Mesenchymal stem cell (in vitro differentiated cells and primary cell): ENCODE measurements around the gene TSKS.

Source experiments
- DNase-seq: peaks from one replicate; pipeline ENCODE4 v3.0.0-alpha.2; 2013
- H2AFZ ChIP-seq: one replicate; pipeline ENCODE4 v1.6.1; 2013; ENCODE audit warnings: low read depth, mild to moderate bottlenecking, control low read depth, inconsistent platforms, low read length, moderate library complexity
- H2AK5ac ChIP-seq: 2 replicates; pipeline ENCODE4 v1.6.1; 2013; ENCODE audit warnings: low read length, moderate library complexity, mild to moderate bottlenecking, inconsistent platforms; ENCODE audit not compliant: severe bottlenecking
- H2BK120ac ChIP-seq: one replicate; pipeline ENCODE4 v1.6.1; 2013; ENCODE audit warnings: low read depth, mild to moderate bottlenecking, inconsistent platforms, low read length, moderate library complexity
- H2BK12ac ChIP-seq, 2 experiments: one replicate each; pipeline ENCODE4 v1.6.1; 2013; ENCODE audit warnings: inconsistent platforms in 2 of 2, low read length in 2 of 2, mild to moderate bottlenecking in 2 of 2, moderate library complexity in 2 of 2, control low read depth in 1 of 2
- H2BK15ac ChIP-seq: one replicate; pipeline ENCODE4 v1.6.1; 2013; ENCODE audit warnings: mild to moderate bottlenecking, low read depth, inconsistent platforms; ENCODE audit not compliant: poor library complexity, severe bottlenecking
- H2BK5ac ChIP-seq: 2 replicates; pipeline ENCODE4 v1.6.1; 2013; ENCODE audit warnings: low read depth, mild to moderate bottlenecking, low read length, control low read depth, inconsistent platforms; ENCODE audit not compliant: poor library complexity, severe bottlenecking
- H3K14ac ChIP-seq, 2 experiments: one replicate each; pipeline ENCODE4 v1.6.1; 2013; ENCODE audit warnings: inconsistent platforms in 2 of 2, low read length in 2 of 2, control low read depth in 1 of 2, mild to moderate bottlenecking in 1 of 2, moderate library complexity in 1 of 2
- H3K18ac ChIP-seq, 2 experiments: one replicate each; pipeline ENCODE4 v1.6.1; 2013; ENCODE audit warnings: inconsistent platforms in 2 of 2, low read length in 2 of 2, control low read depth in 1 of 2, low read depth in 1 of 2, mild to moderate bottlenecking in 1 of 2
- H3K23ac ChIP-seq, 2 experiments: one replicate each; pipeline ENCODE4 v1.6.1; 2013; ENCODE audit warnings: inconsistent platforms in 2 of 2, low read length in 2 of 2, mild to moderate bottlenecking in 2 of 2, moderate library complexity in 2 of 2, control low read depth in 1 of 2
- H3K27ac ChIP-seq: 2 replicates; pipeline ENCODE4 v1.5.1; 2013; ENCODE audit warnings: mild to moderate bottlenecking, moderate library complexity, low read length, control low read depth, inconsistent platforms; ENCODE audit not compliant: poor library complexity, severe bottlenecking
- H3K27me3 ChIP-seq, 2 experiments: 2 replicates each; pipeline versions ENCODE4 v1.6.1 to v1.7.0; 2013; ENCODE audit warnings: low read length in 2 of 2, mild to moderate bottlenecking in 2 of 2, moderate library complexity in 2 of 2, control low read depth in 1 of 2, inconsistent platforms in 1 of 2; ENCODE audit not compliant: control insufficient read depth in 1 of 2, insufficient read depth in 1 of 2
- H3K36me3 ChIP-seq, 2 experiments: 2 replicates each; pipeline versions ENCODE4 v1.6.1 to v1.7.0; 2013; ENCODE audit warnings: low read length in 2 of 2, control low read depth in 1 of 2, inconsistent platforms in 1 of 2, low read depth in 1 of 2, mild to moderate bottlenecking in 1 of 2; ENCODE audit not compliant: insufficient read depth in 2 of 2, control insufficient read depth in 1 of 2
- H3K4ac ChIP-seq, 2 experiments: one replicate each; pipeline ENCODE4 v1.6.1; 2013; ENCODE audit warnings: inconsistent platforms in 2 of 2, low read length in 2 of 2, mild to moderate bottlenecking in 2 of 2, moderate library complexity in 2 of 2, control low read depth in 1 of 2, low read depth in 1 of 2
- H3K4me1 ChIP-seq: 2 replicates; pipeline ENCODE4 v1.6.1; 2013; ENCODE audit warnings: low read depth, low read length, control low read depth; ENCODE audit not compliant: control insufficient read depth, insufficient read depth
- H3K4me2 ChIP-seq: 2 replicates; pipeline ENCODE4 v1.6.1; 2013; ENCODE audit warnings: low read length, mild to moderate bottlenecking, inconsistent platforms; ENCODE audit not compliant: poor library complexity, severe bottlenecking
- H3K4me3 ChIP-seq, 2 experiments: 2 replicates each; pipeline versions ENCODE4 v1.5.1 to v1.7.0; 2013; ENCODE audit warnings: low read length in 2 of 2, mild to moderate bottlenecking in 2 of 2, control low read depth in 1 of 2, low read depth in 1 of 2; ENCODE audit not compliant: insufficient read depth in 1 of 2
- H3K79me1 ChIP-seq: replicated peaks from 2 replicates; pipeline ENCODE4 v1.6.1; 2013; ENCODE audit warnings: mild to moderate bottlenecking, control low read depth, low read length, inconsistent platforms; ENCODE audit not compliant: poor library complexity, severe bottlenecking
- H3K9ac ChIP-seq: 2 replicates; pipeline ENCODE4 v1.7.0; 2013; ENCODE audit warnings: mild to moderate bottlenecking, low read length, moderate library complexity
- H3K9me3 ChIP-seq: 2 replicates; pipeline ENCODE4 v1.7.0; 2013; ENCODE audit warnings: mild to moderate bottlenecking, low read length; ENCODE audit not compliant: control insufficient read depth
- H4K8ac ChIP-seq: one replicate; pipeline ENCODE4 v1.6.1; 2013; ENCODE audit warnings: inconsistent platforms, mild to moderate bottlenecking, low read length, moderate library complexity
- H4K91ac ChIP-seq: one replicate; pipeline ENCODE4 v1.6.1; 2013; ENCODE audit warnings: mild to moderate bottlenecking, low read length, inconsistent platforms
- WGBS: methylation state at CpG from one replicate; pipeline ENCODE4 v1.1.7; 2013; ENCODE audit warnings: mixed read lengths; 5-methylcytosine and 5-hydroxymethylcytosine counted together

The TSKS gene

GRCh38 chr19:49766930-49767299, 3.8 kb upstream of the TSKS start, which contains the start of gene AP2A1:
AP2A1 (plus strand) TSS chr19:49767001; CDS start chr19:49767134, 133 bp downstream.
- H2BK15ac ChIP-seq: peak within 1 kb of the TSS; percentile 86
- peak within 1 kb of the TSS in 1 of 2 experiments; percentile 65 for H2BK12ac ChIP-seq
- H3K4ac ChIP-seq: peak within 1 kb of the TSS; percentile 35 to 93
- H3K4me2 ChIP-seq: peak within 1 kb of the TSS; percentile 87
- H3K4me3 ChIP-seq: peak within 1 kb of the TSS; percentile 91 to 99
- H3K23ac ChIP-seq: no peak within 1 kb of the TSS
- H3K18ac ChIP-seq: peak within 1 kb of the TSS; percentile 89 to 92
- H3K79me1 ChIP-seq: peaks cover 9% of the 10 kb centered on the region
- H3K4me1 ChIP-seq: peaks cover 16% of the 10 kb centered on the region
- H3K9ac ChIP-seq: peak within 1 kb of the TSS; percentile 97
- no peaks in the 10 kb centered on the region for H3K27me3 ChIP-seq
- DNase-seq: no peak
- peak within 1 kb of the TSS; percentile 76 to 98 for H3K14ac ChIP-seq
- peak within 1 kb of the TSS; percentile 85 for H4K8ac ChIP-seq
- H3K36me3 ChIP-seq: peaks cover 10 to 19% of the 10 kb centered on the region in 2 experiments
- H2AFZ ChIP-seq: peak within 1 kb of the TSS; percentile 87
- H2BK5ac ChIP-seq: peak within 1 kb of the TSS; percentile 89
- peak within 1 kb of the TSS; percentile 93 for H2BK120ac ChIP-seq
- H4K91ac ChIP-seq: peak within 1 kb of the TSS; percentile 88
- no peaks in the 10 kb centered on the region for H3K9me3 ChIP-seq
- peak within 1 kb of the TSS; percentile 97 for H2AK5ac ChIP-seq
- WGBS: under 1% methylated on average over 34 of the region's 38 CpGs
- H3K27ac ChIP-seq: peak within 1 kb of the TSS; percentile 99

GRCh38 chr19:49766007-49766929, 3.2 kb upstream of the TSKS start:
- Histone ChIP-seq H2AK5ac (peak overlapping the region; percentile 97), H2BK12ac (no peak overlapping the region), H3K27ac (peak overlapping the region; percentile 99), H3K4me1 (peaks cover 16% of the 10 kb centered on the region), H2BK120ac (peak overlapping the region; percentile 90), H3K4me3 (peak overlapping the region in 1 of 2 experiments; percentile 71), H3K18ac (peak overlapping the region; percentile 61 to 88), H4K91ac (peak overlapping the region; percentile 73), H3K9me3 (no peaks in the 10 kb centered on the region), H2BK5ac (peak overlapping the region; percentile 89), H3K79me1 (peaks cover 9% of the 10 kb centered on the region), H3K4me2 (peak overlapping the region; percentile 36), H3K27me3 (no peaks in the 10 kb centered on the region), H3K14ac (no peak overlapping the region), H3K9ac (peak overlapping the region; percentile 94), H2BK15ac (no peak overlapping the region), H2AFZ (no peak overlapping the region), H3K36me3 (peaks cover 6 to 13% of the 10 kb centered on the region in 2 experiments), H3K4ac (peak overlapping the region; percentile 35 to 93), H3K23ac (no peak overlapping the region), H4K8ac (peak overlapping the region; percentile 73)
- WGBS: under 1% methylated on average over 50 of the region's 53 CpGs
- DNase-seq: peak; percentile 100

GRCh38 chr19:49764341-49764740, 1.2 kb upstream of the TSKS start:
- WGBS: 95% methylated on average over 8 of the region's 8 CpGs
- Histone ChIP-seq H3K4me2 (no peak overlapping the region), H3K9me3 (no peaks in the 10 kb centered on the region), H3K14ac (no peak overlapping the region), H4K91ac (no peak overlapping the region), H3K27me3 (no peaks in the 10 kb centered on the region), H3K4ac (no peak overlapping the region), H3K18ac (no peak overlapping the region), H4K8ac (no peak overlapping the region), H2BK15ac (no peak overlapping the region), H3K4me1 (peaks cover 13% of the 10 kb centered on the region), H3K79me1 (peaks cover 2% of the 10 kb centered on the region), H2BK5ac (no peak overlapping the region), H3K4me3 (no peak overlapping the region), H3K36me3 (peaks cover 0 to 2% of the 10 kb centered on the region in 2 experiments), H3K23ac (no peak overlapping the region), H3K9ac (no peak overlapping the region), H2BK12ac (peak overlapping the region in 1 of 2 experiments; percentile 24), H2AFZ (no peak overlapping the region), H2BK120ac (no peak overlapping the region), H2AK5ac (peak overlapping the region; percentile 53), H3K27ac (no peak overlapping the region)
- no peak for DNase-seq

DNA sequence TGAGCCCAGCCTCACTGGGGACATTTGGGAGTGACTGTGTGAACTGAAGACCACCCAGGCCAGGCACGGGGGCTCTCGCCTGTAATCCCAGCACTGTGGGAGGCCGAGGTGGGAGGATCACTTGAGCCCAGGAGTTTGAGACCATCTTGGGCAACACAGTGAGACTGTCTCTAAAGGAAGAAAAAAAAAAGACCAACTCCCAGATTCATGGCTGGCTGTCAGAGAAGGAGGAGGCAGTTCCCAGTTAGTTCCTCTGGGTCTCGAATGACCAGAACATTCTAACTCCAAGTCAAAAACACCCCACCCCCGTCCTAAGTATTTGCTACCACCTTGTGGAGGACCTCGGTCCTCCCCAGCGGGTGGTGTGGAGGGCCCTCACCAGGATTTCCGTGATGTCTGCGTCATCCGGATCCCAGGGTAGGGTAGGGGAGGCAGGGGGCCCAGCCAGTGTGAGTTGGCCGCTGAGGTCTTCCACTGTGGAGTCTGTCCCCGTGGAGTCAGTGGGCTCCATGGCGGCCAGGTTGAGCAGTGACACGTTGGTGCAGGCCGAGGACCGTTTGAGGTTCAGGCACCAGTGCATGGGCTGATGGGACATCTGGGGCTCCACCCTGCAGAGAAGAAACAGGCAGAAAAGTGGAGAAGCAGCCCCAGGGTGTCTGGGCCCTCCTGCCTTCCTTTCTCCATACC, 1.3 kb downstream of the TSKS start:
- no peaks in the 10 kb centered on the region for H3K36me3 ChIP-seq

More for the DNA sequence above, 1.3 kb downstream of the TSKS start:
- Histone ChIP-seq H3K4me1 (peaks cover 10% of the 10 kb centered on the region), H3K23ac (no peak overlapping the region), H2BK15ac (no peak overlapping the region), H3K4me2 (no peak overlapping the region), H2BK12ac (no peak overlapping the region), H3K9ac (peak overlapping the region; percentile 78), H3K4ac (no peak overlapping the region), H3K79me1 (no peaks in the 10 kb centered on the region), H4K8ac (no peak overlapping the region), H2AFZ (no peak overlapping the region), H2AK5ac (no peak overlapping the region), H3K27ac (no peak overlapping the region), H3K4me3 (peak overlapping the region in 1 of 2 experiments; percentile 36), H3K27me3 (no peaks in the 10 kb centered on the region), H3K18ac (no peak overlapping the region), H3K14ac (no peak overlapping the region), H2BK120ac (no peak overlapping the region), H2BK5ac (no peak overlapping the region), H3K9me3 (no peaks in the 10 kb centered on the region), H4K91ac (peak overlapping the region; percentile 52)
- 88% methylated on average over 13 of the region's 16 CpGs for WGBS
- no peak for DNase-seq
